HepG2 (cell line): ENCODE measurements around the gene PRR14. TPM values are rescaled to one million over a fixed set of nuclear protein-coding genes. Genes with fewer than 3 reads are reported as not detected.

Experiments used
- HES4 ChIP-seq: sonication (generic); formaldehyde crosslinking; IDR thresholded peaks from 2 replicates; pipeline ENCODE4 v1.9.0; 2021; ENCODE audit warnings: mild to moderate bottlenecking, missing genetic modification reagents, borderline replicate concordance
- JARID2 ChIP-seq: sonication (generic); formaldehyde crosslinking; IDR thresholded peaks from 2 replicates; pipeline ENCODE4 v1.8.1; 2023; ENCODE audit warnings: missing genetic modification reagents, inconsistent platforms; ENCODE audit not compliant: insufficient replicate concordance
- KDM4B ChIP-seq: sonication (generic); formaldehyde crosslinking; IDR thresholded peaks from 2 replicates; pipeline ENCODE4 v1.4.0; 2020; ENCODE audit warnings: missing genetic modification reagents
- NRL ChIP-seq: sonication (generic); formaldehyde crosslinking; IDR thresholded peaks from 2 replicates; pipeline ENCODE4 v1.5.0; 2020; ENCODE audit warnings: missing genetic modification reagents, mild to moderate bottlenecking, moderate library complexity, borderline replicate concordance
- PHF21A ChIP-seq: sonication (generic); formaldehyde crosslinking; IDR thresholded peaks from 2 replicates; pipeline ENCODE4 v1.5.0; 2020; ENCODE audit warnings: mild to moderate bottlenecking, missing genetic modification reagents
- REL ChIP-seq: sonication (generic); formaldehyde crosslinking; conservative IDR thresholded peaks from 2 replicates; pipeline ENCODE4 v1.8.0; 2022; ENCODE audit warnings: mild to moderate bottlenecking, missing genetic modification reagents, moderate library complexity
- TBX2 ChIP-seq: sonication (generic); formaldehyde crosslinking; IDR thresholded peaks from 2 replicates; pipeline ENCODE4 v1.5.0; 2020; ENCODE audit warnings: missing genetic modification reagents, mild to moderate bottlenecking, borderline replicate concordance
- polyA plus RNA-seq, 8 experiments: library from polyadenylated mRNA; depleted of rRNA in 3 of 8; stranded (reverse) in 7 of 8; unstranded in 1 of 8; fragments of >200 nt; fragmentation: Illumina TruSeq in 4 of 8; extraction: Trizol in 4 of 8; gene quantifications; 2 replicates each; pipeline versions ENCODE4 v1.2.1 to v1.2.3, GENCODE V29; 2011 to 2016; ENCODE audit warnings: low read depth in 4 of 8, missing spikeins in 1 of 8, mixed read lengths in 1 of 8; ENCODE audit not compliant: insufficient read depth in 1 of 8
- total RNA-seq, 5 experiments: library from RNA; depleted of rRNA; stranded (reverse); fragments of >200 nt; fragmentation: Illumina TruSeq; extraction: Trizol; gene quantifications; 2 replicates each; pipeline ENCODE4 v1.2.3, GENCODE V29; 2016; ENCODE audit warnings: low read depth in 1 of 5
- TF ChIP-seq, protein P1 (sequence below): sonication (generic); formaldehyde crosslinking; IDR thresholded peaks from 2 replicates; pipeline ENCODE4 v1.5.0; 2020; ENCODE audit warnings: mild to moderate bottlenecking, missing genetic modification reagents, moderate library complexity
- TF ChIP-seq, protein P2 (sequence below): sonication (generic); formaldehyde crosslinking; IDR thresholded peaks from 2 replicates; pipeline ENCODE4 v1.4.0; 2020; ENCODE audit warnings: missing genetic modification reagents, borderline replicate concordance
- TF ChIP-seq, protein P3 (sequence below): sonication (generic); formaldehyde crosslinking; IDR thresholded peaks from 2 replicates; pipeline ENCODE4 v1.5.0; 2020; ENCODE audit warnings: mild to moderate bottlenecking, missing genetic modification reagents
- TF ChIP-seq, protein P4 (sequence below): sonication (generic); IDR thresholded peaks from 2 replicates; pipeline ENCODE4 v1.6.1; 2016; ENCODE audit warnings: low read depth, borderline replicate concordance
- TF ChIP-seq, protein P5 (sequence below): sonication (generic); formaldehyde crosslinking; IDR thresholded peaks from 2 replicates; pipeline ENCODE4 v1.5.0; 2020; ENCODE audit warnings: mild to moderate bottlenecking, low read depth, missing genetic modification reagents, borderline replicate concordance
- TF ChIP-seq, protein P6 (sequence below): sonication (generic); formaldehyde crosslinking; IDR thresholded peaks from 2 replicates; pipeline ENCODE4 v1.4.0; 2020; ENCODE audit warnings: missing genetic modification reagents

PRR14 gene
- total and polyA plus RNA-seq, 2 of the 13 experiments (the other 11 are each of a cell fraction or from before 2014, with no cell fraction given): 8.4 to 11.0 TPM

DNA sequence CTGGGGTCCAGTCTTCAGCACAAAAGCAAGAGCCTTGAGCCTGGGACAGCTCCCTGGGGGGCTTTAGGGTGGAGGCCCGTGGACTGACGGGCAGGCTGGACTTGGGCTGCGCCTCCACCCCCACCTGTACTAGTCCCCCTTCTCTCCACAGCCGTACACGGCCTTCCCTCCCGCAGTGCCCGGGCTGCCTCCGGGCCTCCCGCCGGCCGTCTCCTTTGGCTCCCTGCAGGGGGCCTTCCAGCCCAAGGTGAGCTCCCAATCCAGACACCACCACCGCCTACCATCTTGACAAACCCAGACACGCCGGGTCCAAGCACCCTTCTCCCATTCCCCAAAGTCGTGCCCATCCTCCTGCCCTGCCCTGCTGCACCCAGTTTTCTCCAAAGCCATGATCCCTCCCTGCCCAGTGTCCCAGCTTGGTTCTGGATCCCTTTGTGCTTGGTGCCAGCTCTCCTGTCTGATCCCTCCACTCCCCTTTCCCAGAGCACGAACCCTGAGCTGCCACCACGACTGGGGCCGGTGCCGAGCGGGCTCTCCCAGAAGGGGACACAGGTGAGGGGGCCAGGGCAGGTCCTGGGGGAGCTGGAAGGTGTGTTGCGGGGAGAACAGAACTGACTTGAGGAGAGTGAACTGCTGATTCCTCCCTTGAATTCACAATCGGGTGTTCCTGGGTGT is 14.5 kb downstream of the PRR14 start (continued):
- TF ChIP-seq, protein P1, sequence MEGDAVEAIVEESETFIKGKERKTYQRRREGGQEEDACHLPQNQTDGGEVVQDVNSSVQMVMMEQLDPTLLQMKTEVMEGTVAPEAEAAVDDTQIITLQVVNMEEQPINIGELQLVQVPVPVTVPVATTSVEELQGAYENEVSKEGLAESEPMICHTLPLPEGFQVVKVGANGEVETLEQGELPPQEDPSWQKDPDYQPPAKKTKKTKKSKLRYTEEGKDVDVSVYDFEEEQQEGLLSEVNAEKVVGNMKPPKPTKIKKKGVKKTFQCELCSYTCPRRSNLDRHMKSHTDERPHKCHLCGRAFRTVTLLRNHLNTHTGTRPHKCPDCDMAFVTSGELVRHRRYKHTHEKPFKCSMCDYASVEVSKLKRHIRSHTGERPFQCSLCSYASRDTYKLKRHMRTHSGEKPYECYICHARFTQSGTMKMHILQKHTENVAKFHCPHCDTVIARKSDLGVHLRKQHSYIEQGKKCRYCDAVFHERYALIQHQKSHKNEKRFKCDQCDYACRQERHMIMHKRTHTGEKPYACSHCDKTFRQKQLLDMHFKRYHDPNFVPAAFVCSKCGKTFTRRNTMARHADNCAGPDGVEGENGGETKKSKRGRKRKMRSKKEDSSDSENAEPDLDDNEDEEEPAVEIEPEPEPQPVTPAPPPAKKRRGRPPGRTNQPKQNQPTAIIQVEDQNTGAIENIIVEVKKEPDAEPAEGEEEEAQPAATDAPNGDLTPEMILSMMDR (CRISPR knock-in tag): peak; percentile 20
- TF ChIP-seq HES4 (CRISPR knock-in tag) (no peak), KDM4B (no peak), PHF21A (CRISPR knock-in tag) (no peak), TBX2 (CRISPR knock-in tag) (no peak), NRL (no peak), JARID2 (CRISPR knock-in tag) (no peak), REL (CRISPR knock-in tag) (no peak)
- TF ChIP-seq, protein P2, sequence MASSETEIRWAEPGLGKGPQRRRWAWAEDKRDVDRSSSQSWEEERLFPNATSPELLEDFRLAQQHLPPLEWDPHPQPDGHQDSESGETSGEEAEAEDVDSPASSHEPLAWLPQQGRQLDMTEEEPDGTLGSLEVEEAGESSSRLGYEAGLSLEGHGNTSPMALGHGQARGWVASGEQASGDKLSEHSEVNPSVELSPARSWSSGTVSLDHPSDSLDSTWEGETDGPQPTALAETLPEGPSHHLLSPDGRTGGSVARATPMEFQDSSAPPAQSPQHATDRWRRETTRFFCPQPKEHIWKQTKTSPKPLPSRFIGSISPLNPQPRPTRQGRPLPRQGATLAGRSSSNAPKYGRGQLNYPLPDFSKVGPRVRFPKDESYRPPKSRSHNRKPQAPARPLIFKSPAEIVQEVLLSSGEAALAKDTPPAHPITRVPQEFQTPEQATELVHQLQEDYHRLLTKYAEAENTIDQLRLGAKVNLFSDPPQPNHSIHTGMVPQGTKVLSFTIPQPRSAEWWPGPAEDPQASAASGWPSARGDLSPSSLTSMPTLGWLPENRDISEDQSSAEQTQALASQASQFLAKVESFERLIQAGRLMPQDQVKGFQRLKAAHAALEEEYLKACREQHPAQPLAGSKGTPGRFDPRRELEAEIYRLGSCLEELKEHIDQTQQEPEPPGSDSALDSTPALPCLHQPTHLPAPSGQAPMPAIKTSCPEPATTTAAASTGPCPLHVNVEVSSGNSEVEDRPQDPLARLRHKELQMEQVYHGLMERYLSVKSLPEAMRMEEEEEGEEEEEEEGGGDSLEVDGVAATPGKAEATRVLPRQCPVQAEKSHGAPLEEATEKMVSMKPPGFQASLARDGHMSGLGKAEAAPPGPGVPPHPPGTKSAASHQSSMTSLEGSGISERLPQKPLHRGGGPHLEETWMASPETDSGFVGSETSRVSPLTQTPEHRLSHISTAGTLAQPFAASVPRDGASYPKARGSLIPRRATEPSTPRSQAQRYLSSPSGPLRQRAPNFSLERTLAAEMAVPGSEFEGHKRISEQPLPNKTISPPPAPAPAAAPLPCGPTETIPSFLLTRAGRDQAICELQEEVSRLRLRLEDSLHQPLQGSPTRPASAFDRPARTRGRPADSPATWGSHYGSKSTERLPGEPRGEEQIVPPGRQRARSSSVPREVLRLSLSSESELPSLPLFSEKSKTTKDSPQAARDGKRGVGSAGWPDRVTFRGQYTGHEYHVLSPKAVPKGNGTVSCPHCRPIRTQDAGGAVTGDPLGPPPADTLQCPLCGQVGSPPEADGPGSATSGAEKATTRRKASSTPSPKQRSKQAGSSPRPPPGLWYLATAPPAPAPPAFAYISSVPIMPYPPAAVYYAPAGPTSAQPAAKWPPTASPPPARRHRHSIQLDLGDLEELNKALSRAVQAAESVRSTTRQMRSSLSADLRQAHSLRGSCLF (CRISPR knock-in tag): no peak
- TF ChIP-seq, protein P3, sequence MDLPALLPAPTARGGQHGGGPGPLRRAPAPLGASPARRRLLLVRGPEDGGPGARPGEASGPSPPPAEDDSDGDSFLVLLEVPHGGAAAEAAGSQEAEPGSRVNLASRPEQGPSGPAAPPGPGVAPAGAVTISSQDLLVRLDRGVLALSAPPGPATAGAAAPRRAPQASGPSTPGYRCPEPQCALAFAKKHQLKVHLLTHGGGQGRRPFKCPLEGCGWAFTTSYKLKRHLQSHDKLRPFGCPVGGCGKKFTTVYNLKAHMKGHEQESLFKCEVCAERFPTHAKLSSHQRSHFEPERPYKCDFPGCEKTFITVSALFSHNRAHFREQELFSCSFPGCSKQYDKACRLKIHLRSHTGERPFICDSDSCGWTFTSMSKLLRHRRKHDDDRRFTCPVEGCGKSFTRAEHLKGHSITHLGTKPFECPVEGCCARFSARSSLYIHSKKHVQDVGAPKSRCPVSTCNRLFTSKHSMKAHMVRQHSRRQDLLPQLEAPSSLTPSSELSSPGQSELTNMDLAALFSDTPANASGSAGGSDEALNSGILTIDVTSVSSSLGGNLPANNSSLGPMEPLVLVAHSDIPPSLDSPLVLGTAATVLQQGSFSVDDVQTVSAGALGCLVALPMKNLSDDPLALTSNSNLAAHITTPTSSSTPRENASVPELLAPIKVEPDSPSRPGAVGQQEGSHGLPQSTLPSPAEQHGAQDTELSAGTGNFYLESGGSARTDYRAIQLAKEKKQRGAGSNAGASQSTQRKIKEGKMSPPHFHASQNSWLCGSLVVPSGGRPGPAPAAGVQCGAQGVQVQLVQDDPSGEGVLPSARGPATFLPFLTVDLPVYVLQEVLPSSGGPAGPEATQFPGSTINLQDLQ (CRISPR knock-in tag): no peak
- TF ChIP-seq, protein P4, sequence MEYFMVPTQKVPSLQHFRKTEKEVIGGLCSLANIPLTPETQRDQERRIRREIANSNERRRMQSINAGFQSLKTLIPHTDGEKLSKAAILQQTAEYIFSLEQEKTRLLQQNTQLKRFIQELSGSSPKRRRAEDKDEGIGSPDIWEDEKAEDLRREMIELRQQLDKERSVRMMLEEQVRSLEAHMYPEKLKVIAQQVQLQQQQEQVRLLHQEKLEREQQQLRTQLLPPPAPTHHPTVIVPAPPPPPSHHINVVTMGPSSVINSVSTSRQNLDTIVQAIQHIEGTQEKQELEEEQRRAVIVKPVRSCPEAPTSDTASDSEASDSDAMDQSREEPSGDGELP: no peak
- TF ChIP-seq, protein P5, sequence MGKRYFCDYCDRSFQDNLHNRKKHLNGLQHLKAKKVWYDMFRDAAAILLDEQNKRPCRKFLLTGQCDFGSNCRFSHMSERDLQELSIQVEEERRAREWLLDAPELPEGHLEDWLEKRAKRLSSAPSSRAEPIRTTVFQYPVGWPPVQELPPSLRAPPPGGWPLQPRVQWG (CRISPR knock-in tag): no peak
- TF ChIP-seq, protein P6, sequence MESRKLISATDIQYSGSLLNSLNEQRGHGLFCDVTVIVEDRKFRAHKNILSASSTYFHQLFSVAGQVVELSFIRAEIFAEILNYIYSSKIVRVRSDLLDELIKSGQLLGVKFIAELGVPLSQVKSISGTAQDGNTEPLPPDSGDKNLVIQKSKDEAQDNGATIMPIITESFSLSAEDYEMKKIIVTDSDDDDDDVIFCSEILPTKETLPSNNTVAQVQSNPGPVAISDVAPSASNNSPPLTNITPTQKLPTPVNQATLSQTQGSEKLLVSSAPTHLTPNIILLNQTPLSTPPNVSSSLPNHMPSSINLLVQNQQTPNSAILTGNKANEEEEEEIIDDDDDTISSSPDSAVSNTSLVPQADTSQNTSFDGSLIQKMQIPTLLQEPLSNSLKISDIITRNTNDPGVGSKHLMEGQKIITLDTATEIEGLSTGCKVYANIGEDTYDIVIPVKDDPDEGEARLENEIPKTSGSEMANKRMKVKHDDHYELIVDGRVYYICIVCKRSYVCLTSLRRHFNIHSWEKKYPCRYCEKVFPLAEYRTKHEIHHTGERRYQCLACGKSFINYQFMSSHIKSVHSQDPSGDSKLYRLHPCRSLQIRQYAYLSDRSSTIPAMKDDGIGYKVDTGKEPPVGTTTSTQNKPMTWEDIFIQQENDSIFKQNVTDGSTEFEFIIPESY (CRISPR knock-in tag): peak; percentile 88
